PC-3 (cell line): ENCODE data around the gene ADCY5. TPM values are rescaled to one million over a fixed set of nuclear protein-coding genes. Genes with fewer than 3 reads are reported as not detected.

ENCODE experiments used
- ATAC-seq: fragments of 200-7000 bp; cut with Tn5 transposase; 2 replicates; pipeline ENCODE4 v1.9.1; 2020; ENCODE audit warnings: mild to moderate bottlenecking, moderate library complexity
- BruUV-seq: library from RNA; stranded (reverse); fragments of 400-500 nt; replicated peaks from 2 replicates; lab custom pipeline; 2021; lab: Mats Ljungman, UMichigan
- CTCF ChIA-PET: fragments of 300-600 bp; sonication (Branson Sonifier 250); formaldehyde crosslinking; loops from one replicate; lab custom pipeline; 2022; ENCODE audit warnings: antibody characterized with exemption; lab: Charles Lee
- POLR2A ChIA-PET: fragments of 300-600 bp; sonication (Branson Sonifier 250); formaldehyde crosslinking; loops from one replicate; lab custom pipeline; 2022; ENCODE audit warnings: antibody characterized with exemption; ENCODE audit not compliant: unreplicated experiment; lab: Charles Lee
- DNase-seq: peaks from one replicate; pipeline ENCODE4 v3.0.0-alpha.2; 2015
- H2AFZ ChIP-seq: fragments of 300-600 bp; sonication (generic); 2 replicates; pipeline ENCODE4 v1.6.0; 2016; ENCODE audit warnings: antibody characterized with exemption, low read length
- H3F3A ChIP-seq: fragments of 300-600 bp; sonication (generic); one replicate; pipeline ENCODE4 v1.6.0; 2017; ENCODE audit warnings: antibody characterized with exemption, low read length, control low read depth, mild to moderate bottlenecking; ENCODE audit not compliant: unreplicated experiment
- H3K27ac ChIP-seq: fragments of 300-600 bp; sonication (generic); 2 replicates; pipeline ENCODE4 v1.5.1; 2016; ENCODE audit warnings: mild to moderate bottlenecking, low read length
- H3K27me3 ChIP-seq: fragments of 300-600 bp; sonication (generic); 2 replicates; pipeline ENCODE4 v1.6.1; 2016; ENCODE audit warnings: low read length, mixed read lengths
- H3K36me3 ChIP-seq: fragments of 300-600 bp; sonication (generic); 2 replicates; pipeline ENCODE4 v1.6.1; 2016; ENCODE audit warnings: low read depth, mixed run types, low read length, mixed read lengths
- H3K4me1 ChIP-seq: fragments of 300-600 bp; sonication (generic); 2 replicates; pipeline ENCODE4 v1.5.1; 2016; ENCODE audit warnings: low read length; ENCODE audit not compliant: insufficient read depth
- H3K4me2 ChIP-seq: fragments of 300-600 bp; sonication (generic); 2 replicates; pipeline ENCODE4 v1.6.0; 2016; ENCODE audit warnings: low read length
- H3K4me3 ChIP-seq: fragments of 300-600 bp; sonication (generic); 2 replicates; pipeline ENCODE4 v1.5.1; 2016; ENCODE audit warnings: mild to moderate bottlenecking, low read length, mixed read lengths
- H3K79me2 ChIP-seq: fragments of 300-600 bp; sonication (generic); 2 replicates; pipeline ENCODE4 v1.6.1; 2017; ENCODE audit warnings: low read length, mixed read lengths
- H3K9ac ChIP-seq: fragments of 300-600 bp; sonication (generic); 2 replicates; pipeline ENCODE4 v1.6.0; 2016; ENCODE audit warnings: mild to moderate bottlenecking, low read length
- H3K9me2 ChIP-seq: fragments of 300-600 bp; sonication (generic); replicated peaks from 2 replicates; pipeline ENCODE4 v1.6.1; 2016; ENCODE audit warnings: mixed run types, low read length, mixed read lengths
- H3K9me3 ChIP-seq: fragments of 300-600 bp; sonication (generic); 2 replicates; pipeline ENCODE4 v1.6.1; 2016; ENCODE audit warnings: low read length, mixed read lengths
- H4K20me1 ChIP-seq: fragments of 300-600 bp; sonication (generic); 2 replicates; pipeline ENCODE4 v1.6.1; 2016; ENCODE audit warnings: low read length, mixed read lengths
- EZH2 ChIP-seq: fragments of 300-600 bp; sonication (generic); IDR thresholded peaks from one replicate; pipeline ENCODE4 v1.6.1; 2017; ENCODE audit warnings: antibody characterized with exemption, mild to moderate bottlenecking, low read length; ENCODE audit not compliant: unreplicated experiment
- EZH2phosphoT487 ChIP-seq: fragments of 300-600 bp; sonication (generic); IDR thresholded peaks from 2 replicates; pipeline ENCODE4 v1.6.1; 2018; ENCODE audit warnings: mild to moderate bottlenecking, antibody characterized with exemption, low read length, borderline replicate concordance
- intact Hi-C: fragments of 100-400 bp; cut with micrococcal nuclease; formaldehyde crosslinking; loops from 2 replicates; pipeline ENCODE4 v1.9.0; 2023
- total RNA-seq: library from RNA; depleted of rRNA; stranded (reverse); fragments of >200 nt; gene quantifications from 2 replicates; pipeline ENCODE4 v1.2.3, GENCODE V29; 2014
- TF ChIP-seq, protein P1 (sequence below): fragments of 300-600 bp; sonication (generic); conservative IDR thresholded peaks from 2 replicates; pipeline ENCODE4 v1.5.1; 2017; ENCODE audit warnings: antibody characterized with exemption, low read depth, mild to moderate bottlenecking, low read length

ADCY5 gene
- total RNA-seq, 1 experiment from 2014 or later, result not detected

- Histone ChIP-seq H3K4me3 (peak overlapping the region; percentile 59), H3K36me3 (no peaks in the 10 kb centered on the region), H3K9me3 (no peaks in the 10 kb centered on the region), H3K9ac (no peak overlapping the region), H3K27ac (no peak overlapping the region), H3K79me2 (no peaks in the 10 kb centered on the region), H4K20me1 (no peaks in the 10 kb centered on the region), H3K9me2 (no peaks in the 10 kb centered on the region), H3K4me1 (no peaks in the 10 kb centered on the region), H2AFZ (peak overlapping the region; percentile 64; the same call in 1 of the 2 replicates), H3K27me3 (peaks cover 69% of the 10 kb centered on the region), H3F3A (no peaks in the 10 kb centered on the region), H3K4me2 (peak overlapping the region; percentile 77)
- intact Hi-C loops, result no loop called here
- DNase-seq (no peak), ATAC-seq (peak; percentile 41)
- no TSS peak for BruUV-seq
- CTCF ChIA-PET, result interaction anchor here (0.5 kb wide), 1 partner anchor 190 kb away, joined by 3 read pairs; no protein-coding TSS in a partner anchor
- TF ChIP-seq, protein P1, sequence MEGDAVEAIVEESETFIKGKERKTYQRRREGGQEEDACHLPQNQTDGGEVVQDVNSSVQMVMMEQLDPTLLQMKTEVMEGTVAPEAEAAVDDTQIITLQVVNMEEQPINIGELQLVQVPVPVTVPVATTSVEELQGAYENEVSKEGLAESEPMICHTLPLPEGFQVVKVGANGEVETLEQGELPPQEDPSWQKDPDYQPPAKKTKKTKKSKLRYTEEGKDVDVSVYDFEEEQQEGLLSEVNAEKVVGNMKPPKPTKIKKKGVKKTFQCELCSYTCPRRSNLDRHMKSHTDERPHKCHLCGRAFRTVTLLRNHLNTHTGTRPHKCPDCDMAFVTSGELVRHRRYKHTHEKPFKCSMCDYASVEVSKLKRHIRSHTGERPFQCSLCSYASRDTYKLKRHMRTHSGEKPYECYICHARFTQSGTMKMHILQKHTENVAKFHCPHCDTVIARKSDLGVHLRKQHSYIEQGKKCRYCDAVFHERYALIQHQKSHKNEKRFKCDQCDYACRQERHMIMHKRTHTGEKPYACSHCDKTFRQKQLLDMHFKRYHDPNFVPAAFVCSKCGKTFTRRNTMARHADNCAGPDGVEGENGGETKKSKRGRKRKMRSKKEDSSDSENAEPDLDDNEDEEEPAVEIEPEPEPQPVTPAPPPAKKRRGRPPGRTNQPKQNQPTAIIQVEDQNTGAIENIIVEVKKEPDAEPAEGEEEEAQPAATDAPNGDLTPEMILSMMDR, result no peak
- TF ChIP-seq EZH2phosphoT487 (peak; percentile 67; the same call in 1 of the 2 replicates), EZH2 (peak; percentile 76)
- POLR2A ChIA-PET, result no interaction called here
These were observed 459 bp upstream of the ADCY5 start for GRCh38 chr3:123449102-123449996.

- BruUV-seq, result no TSS peak
- Histone ChIP-seq H3K36me3 (no peaks in the 10 kb centered on the region), H3K9ac (no peak overlapping the region), H3F3A (no peaks in the 10 kb centered on the region), H3K9me2 (no peaks in the 10 kb centered on the region), H3K4me3 (no peak overlapping the region), H3K27ac (no peak overlapping the region), H4K20me1 (no peaks in the 10 kb centered on the region), H2AFZ (no peak overlapping the region), H3K4me2 (no peak overlapping the region), H3K4me1 (no peaks in the 10 kb centered on the region), H3K9me3 (no peaks in the 10 kb centered on the region), H3K79me2 (no peaks in the 10 kb centered on the region), H3K27me3 (peaks cover 69% of the 10 kb centered on the region)
- DNase-seq (no peak), ATAC-seq (no peak)
- intact Hi-C loops, result no loop called here
- POLR2A ChIA-PET, result no interaction called here
- CTCF ChIA-PET, result no interaction called here
- TF ChIP-seq EZH2, result no peak
- TF ChIP-seq, protein P1, result no peak
- TF ChIP-seq EZH2phosphoT487, result no peak
These were observed 957 bp downstream of the ADCY5 start for GRCh38 chr3:123447749-123448517.
